Thyroid gland (tissue), 4 donors: ENCODE data around the gene SH2D2A.

Source experiments
- POLR2A ChIP-seq, 2 donors: fragments of 450-650 bp; IDR thresholded peaks; one replicate each; pipeline ENCODE4 v1.6.1; 2017; ENCODE audit warnings: antibody characterized with exemption in 2 of 2, mild to moderate bottlenecking in 2 of 2, moderate library complexity in 1 of 2
- TF ChIP-seq, protein P1 (sequence below), 6 experiments: fragments of 200-600 bp in 3 of 6; fragments of 450-650 bp in 3 of 6; sonication (generic) in 3 of 6; IDR thresholded peaks; one replicate each; pipeline ENCODE4 v1.5.1; 2016 to 2019; ENCODE audit warnings: antibody characterized with exemption in 6 of 6, mild to moderate bottlenecking in 2 of 6, inconsistent platforms in 1 of 6, moderate library complexity in 1 of 6

DNA sequence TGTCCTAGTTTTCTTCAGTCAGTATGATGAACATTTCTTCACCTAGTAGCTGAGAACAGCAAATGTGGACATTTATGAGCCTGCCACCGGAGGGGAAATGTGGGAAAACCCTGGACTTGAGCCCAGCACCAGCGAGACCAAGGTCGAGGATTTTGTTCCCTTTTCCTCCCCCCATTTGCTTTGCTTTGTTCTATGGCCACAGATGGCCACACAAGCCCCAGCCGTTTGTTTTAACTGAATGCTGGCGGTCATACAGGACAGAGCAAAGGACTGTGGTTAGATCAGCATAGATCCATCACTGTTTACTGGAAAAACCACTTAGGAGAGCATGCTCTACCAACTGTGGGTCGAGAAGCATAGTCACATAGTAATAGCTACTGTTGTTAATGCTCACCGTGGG, 20.9 kb downstream of the SH2D2A start:
- TF ChIP-seq, protein P1, sequence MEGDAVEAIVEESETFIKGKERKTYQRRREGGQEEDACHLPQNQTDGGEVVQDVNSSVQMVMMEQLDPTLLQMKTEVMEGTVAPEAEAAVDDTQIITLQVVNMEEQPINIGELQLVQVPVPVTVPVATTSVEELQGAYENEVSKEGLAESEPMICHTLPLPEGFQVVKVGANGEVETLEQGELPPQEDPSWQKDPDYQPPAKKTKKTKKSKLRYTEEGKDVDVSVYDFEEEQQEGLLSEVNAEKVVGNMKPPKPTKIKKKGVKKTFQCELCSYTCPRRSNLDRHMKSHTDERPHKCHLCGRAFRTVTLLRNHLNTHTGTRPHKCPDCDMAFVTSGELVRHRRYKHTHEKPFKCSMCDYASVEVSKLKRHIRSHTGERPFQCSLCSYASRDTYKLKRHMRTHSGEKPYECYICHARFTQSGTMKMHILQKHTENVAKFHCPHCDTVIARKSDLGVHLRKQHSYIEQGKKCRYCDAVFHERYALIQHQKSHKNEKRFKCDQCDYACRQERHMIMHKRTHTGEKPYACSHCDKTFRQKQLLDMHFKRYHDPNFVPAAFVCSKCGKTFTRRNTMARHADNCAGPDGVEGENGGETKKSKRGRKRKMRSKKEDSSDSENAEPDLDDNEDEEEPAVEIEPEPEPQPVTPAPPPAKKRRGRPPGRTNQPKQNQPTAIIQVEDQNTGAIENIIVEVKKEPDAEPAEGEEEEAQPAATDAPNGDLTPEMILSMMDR (IDR thresholded peaks at IDR 0.05) = no peak
- no peak for TF ChIP-seq POLR2A (IDR thresholded peaks at IDR 0.05)
